MCF 10A (cell line): ENCODE measurements around the gene DNAJA4. TPM values are rescaled to one million over a fixed set of nuclear protein-coding genes. Genes with fewer than 3 reads are reported as not detected.

Source experiments
- BruUV-seq: library from RNA; stranded (reverse); fragments of 400-500 nt; replicated peaks from 2 replicates; lab custom pipeline; 2021; lab: Mats Ljungman, UMichigan
- CTCF ChIA-PET: fragments of 300-600 bp; sonication (Branson Sonifier 250); formaldehyde crosslinking; extraction: SDS; loops from one replicate; lab custom pipeline; 2021; ENCODE audit warnings: antibody characterized with exemption, inconsistent platforms; lab: Yijun Ruan, JAX
- POLR2A ChIA-PET: fragments of 300-600, 350-650 bp; sonication (Branson Sonifier 250); formaldehyde crosslinking; extraction: SDS; loops from one replicate; lab custom pipeline; 2020; ENCODE audit warnings: antibody characterized with exemption, inconsistent platforms; lab: Yijun Ruan, JAX
- DNase-seq: peaks from one replicate; pipeline ENCODE4 v3.0.0-alpha.2; 2018; ENCODE audit not compliant: unreplicated experiment
- H3K27ac Mint-ChIP-seq: one replicate; pipeline ENCODE4 v1.8.0; 2022; ENCODE audit warnings: mild to moderate bottlenecking, low read depth, mixed read lengths; ENCODE audit not compliant: unreplicated experiment
- H3K27me3 Mint-ChIP-seq: one replicate; pipeline ENCODE4 v1.8.0; 2022; ENCODE audit warnings: mixed read lengths; ENCODE audit not compliant: insufficient read depth, unreplicated experiment
- H3K36me3 Mint-ChIP-seq: one replicate; pipeline ENCODE4 v1.8.0; 2022; ENCODE audit warnings: mild to moderate bottlenecking, moderate library complexity, mixed read lengths; ENCODE audit not compliant: insufficient read depth, unreplicated experiment
- H3K4me1 Mint-ChIP-seq: one replicate; pipeline ENCODE4 v1.8.0; 2022; ENCODE audit warnings: mixed read lengths; ENCODE audit not compliant: insufficient read depth, unreplicated experiment
- H3K4me3 Mint-ChIP-seq: one replicate; pipeline ENCODE4 v1.8.0; 2022; ENCODE audit warnings: mild to moderate bottlenecking, moderate library complexity, mixed read lengths; ENCODE audit not compliant: unreplicated experiment
- H3K9me3 Mint-ChIP-seq: one replicate; pipeline ENCODE4 v1.8.0; 2022; ENCODE audit warnings: mixed read lengths; ENCODE audit not compliant: unreplicated experiment
- CTCF ChIP-seq: fragments of 200-600 bp; IDR thresholded peaks from one replicate; pipeline ENCODE4 v1.8.0; 2022; ENCODE audit warnings: antibody characterized with exemption, mild to moderate bottlenecking; ENCODE audit not compliant: unreplicated experiment
- intact Hi-C: fragments of 100-400 bp; cut with micrococcal nuclease; formaldehyde crosslinking; loops from 2 replicates; pipeline ENCODE4 v1.14.1; 2022
- total RNA-seq: library from RNA; stranded (reverse); gene quantifications from 2 replicates; pipeline ENCODE4 v1.2.3, GENCODE V29; 2022

DNAJA4 gene
- total RNA-seq, 1 experiment from 2014 or later, result not detected

- Mint-ChIP-seq H3K4me1 (peaks cover 4% of the 10 kb centered on the region), H3K9me3 (no peaks in the 10 kb centered on the region), H3K4me3 (no peak overlapping the region), H3K27me3 (peaks cover 9% of the 10 kb centered on the region), H3K36me3 (no peaks in the 10 kb centered on the region), H3K27ac (peak overlapping the region; percentile 68)
- BruUV-seq, result no TSS peak
- CTCF ChIA-PET, result interaction anchor here (0.6 to 2.8 kb wide), 8 partner anchors 9 to 1908 kb away, joined by 3 to 9 read pairs (median 4); no protein-coding TSS in a partner anchor
- no peak for DNase-seq
- intact Hi-C loops, result no loop called here
- POLR2A ChIA-PET, result interaction anchor here (0.7 to 1.8 kb wide), 4 partner anchors 9 to 171 kb away, joined by 4 to 13 read pairs (median 4); partner anchors contain the start of genes IDH3A, IREB2 and SKIC8
- TF ChIP-seq CTCF, result no peak
These were observed 1.9 kb downstream of the DNAJA4 start for GRCh38 chr15:78266229-78266628.

GRCh38 chr15:78266806-78267205 is 2.4 kb downstream of the DNAJA4 start:
- TF ChIP-seq CTCF, result no peak
- intact Hi-C loops, result no loop called here
- H3K9me3 Mint-ChIP-seq, result no peaks in the 10 kb centered on the region
- ChIA-PET POLR2A (interaction anchor here (1.8 kb wide), 1 partner anchor 33 kb away, joined by 13 read pairs; the partner anchor contains the start of gene SKIC8), CTCF (interaction anchor here (0.5 to 2.8 kb wide), 5 partner anchors 8 to 1909 kb away, joined by 4 to 9 read pairs (median 4); no protein-coding TSS in a partner anchor)
- no peak for DNase-seq
- peaks cover 4% of the 10 kb centered on the region for H3K4me1 Mint-ChIP-seq
- H3K27me3 Mint-ChIP-seq, result peaks cover 15% of the 10 kb centered on the region
- BruUV-seq, result no TSS peak
- no peak overlapping the region for H3K4me3 Mint-ChIP-seq
- peak overlapping the region; percentile 68 for H3K27ac Mint-ChIP-seq
- no peaks in the 10 kb centered on the region for H3K36me3 Mint-ChIP-seq

GRCh38 chr15:78272316-78272715 is 8.0 kb downstream of the DNAJA4 start:
- CTCF ChIA-PET, result interaction anchor here (0.7 to 0.9 kb wide), 2 partner anchors 23 to 484 kb away, joined by 3 read pairs; no protein-coding TSS in a partner anchor
- peak; percentile 2 for DNase-seq
- H3K4me3 Mint-ChIP-seq, result no peak overlapping the region
- no TSS peak for BruUV-seq
- peaks cover 18% of the 10 kb centered on the region for H3K27me3 Mint-ChIP-seq
- POLR2A ChIA-PET, result no interaction called here
- no peak overlapping the region for H3K27ac Mint-ChIP-seq
- H3K9me3 Mint-ChIP-seq, result no peaks in the 10 kb centered on the region
- H3K36me3 Mint-ChIP-seq, result no peaks in the 10 kb centered on the region
- intact Hi-C loops, result no loop called here
- H3K4me1 Mint-ChIP-seq, result no peaks in the 10 kb centered on the region
- TF ChIP-seq CTCF, result no peak

GRCh38 chr15:78272776-78273175 is 8.4 kb downstream of the DNAJA4 start:
- Mint-ChIP-seq H3K27me3 (peaks cover 18% of the 10 kb centered on the region), H3K36me3 (no peaks in the 10 kb centered on the region), H3K4me3 (no peak overlapping the region), H3K27ac (no peak overlapping the region), H3K4me1 (no peaks in the 10 kb centered on the region), H3K9me3 (no peaks in the 10 kb centered on the region)
- peak; percentile 4 for DNase-seq
- ChIA-PET CTCF (interaction anchor here (0.7 kb wide), 1 partner anchor 23 kb away, joined by 3 read pairs; no protein-coding TSS in a partner anchor), POLR2A (no interaction called here)
- no peak for TF ChIP-seq CTCF
- intact Hi-C loops, result no loop called here
- no TSS peak for BruUV-seq
